Heart left ventricle (tissue), 16 donors: ENCODE results near the gene ACSS1. TPM values are rescaled to one million over a fixed set of nuclear protein-coding genes. Genes with fewer than 3 reads are reported as not detected.

Experiments
- ATAC-seq, 4 donors: fragments of 200-7000 bp; cut with Tn5 transposase; one replicate each; pipeline ENCODE4 v1.9.1; 2020 to 2022; ENCODE audit warnings: moderate library complexity in 4 of 4, mild to moderate bottlenecking in 3 of 4, moderate number of reproducible peaks in 1 of 4
- DNase-seq, 5 donors: peaks; one replicate each; pipeline ENCODE4 v3.0.0-alpha.2; 2020
- H3K27ac ChIP-seq, 12 donors: fragments of 200-600 bp; sonication (generic) in 4 of 12; one replicate each; pipeline versions ENCODE4 v1.5.0 to v1.8.0; 2016 to 2022; ENCODE audit warnings: mild to moderate bottlenecking in 2 of 12
- H3K27me3 ChIP-seq, 9 donors: fragments of 200-600 bp; sonication (generic) in 2 of 9; one replicate each; pipeline versions ENCODE4 v1.5.1 to v1.8.0; 2016 to 2022; ENCODE audit warnings: mild to moderate bottlenecking in 3 of 9
- H3K36me3 ChIP-seq, 9 donors: fragments of 200-600 bp; sonication (generic) in 2 of 9; one replicate each; pipeline versions ENCODE4 v1.5.0 to v1.8.0; 2018 to 2022; ENCODE audit warnings: mild to moderate bottlenecking in 2 of 9
- H3K4me1 ChIP-seq, 12 donors: fragments of 200-600 bp; sonication (generic) in 4 of 12; one replicate each; pipeline versions ENCODE4 v1.5.0 to v1.8.0; 2016 to 2022; ENCODE audit warnings: mild to moderate bottlenecking in 3 of 12
- H3K4me3 ChIP-seq, 12 donors: fragments of 200-600 bp; sonication (generic) in 4 of 12; one replicate each; pipeline versions ENCODE4 v1.5.0 to v1.8.0; 2017 to 2022; ENCODE audit warnings: mild to moderate bottlenecking in 9 of 12, moderate library complexity in 4 of 12
- H3K9me3 ChIP-seq, 12 donors: fragments of 200-600 bp; sonication (generic) in 4 of 12; one replicate each; pipeline versions ENCODE4 v1.5.0 to v1.8.0; 2016 to 2022; ENCODE audit warnings: mild to moderate bottlenecking in 1 of 12
- POLR2A ChIP-seq, 2 donors: fragments of 450-650 bp; IDR thresholded peaks; one replicate each; pipeline ENCODE4 v1.6.1; 2017; ENCODE audit warnings: antibody characterized with exemption in 2 of 2, mild to moderate bottlenecking in 2 of 2, moderate library complexity in 2 of 2
- WGBS, 4 donors: extraction: QIAGEN DNeasy Blood & Tissue Kit in 2 of 4; methylation state at CpG; one replicate each; pipeline versions ENCODE4 v1.1.5 to v1.1.7; 2013 to 2018; 5-methylcytosine and 5-hydroxymethylcytosine counted together
- intact Hi-C, 10 donors: fragments of 100-400 bp; cut with DNase I; formaldehyde crosslinking; loops; one replicate each; pipeline versions ENCODE4 v1.11.1 to v1.14.2; 2022
- polyA plus RNA-seq, 2 donors: library from polyadenylated mRNA; stranded (reverse); fragments of 200-250 nt; gene quantifications; one replicate each; pipeline ENCODE4 v1.2.3, GENCODE V29; 2013
- total RNA-seq, 9 donors: library from RNA; depleted of rRNA in 2 of 9; stranded (reverse); fragments of >200 nt in 2 of 9; fragmentation: NEBNext Ultra II Directional in 3 of 9; extraction: Animal tissue kit (Norgen Biotek cat#: 25700) in 3 of 9; gene quantifications; one replicate each; pipeline versions ENCODE4 v1.1.0 to v1.2.4, GENCODE V29; 2016 to 2023
- TF ChIP-seq, protein P1 (sequence below), 12 donors: fragments of 200-600 bp; sonication (generic) in 4 of 12; IDR thresholded peaks; one replicate each; pipeline versions ENCODE4 v1.5.0 to v1.8.0; 2018 to 2022; ENCODE audit warnings: antibody characterized with exemption in 12 of 12, mild to moderate bottlenecking in 5 of 12
- donor health status: ischemic (EF 13 %, LVEDD 7.1; RV severe dilation, severe dysfunction).
- donor health status: healthy with polysubstance abuse.
- donor health status: DM: no; HTN: yes; CAD: no.
- donor health status: DM: no; HTN: no; CAD: no.
- donor health status: ischemic (EF 25% LVEDD 6.9; RV normal size, moderate dysfunction).
- donor health status: ischemic (EF 25% LVEDD 5.7; RV mildly dilated, moderate dysfunction).
- donor health status: healthy.
- donor health status: DM: yes; HTN: yes; CAD: no.
- donor health status: ischemic (EF 35%, LVEDD 5.7; RV mildly dilated, moderate dysfunction).
- donor health status: nonischemic (EF 11% LVEDD 7.7; RV severe dilation, severe dysfunction).
- donor health status: DM: yes; HTN: yes; CAD: no.
- donor health status: PGD.
- donor health status: ischemic (EF 29% LVEDD 5.4; RV normal size, mild dysfunction).
- donor health status: nonischemic (EF 23%, LVEDD 6.1; RV moderate dilation, normal function).

The ACSS1 gene
- total and polyA plus RNA-seq, 11 donors, result 43.5 to 177 (median 81.4) TPM

DNA sequence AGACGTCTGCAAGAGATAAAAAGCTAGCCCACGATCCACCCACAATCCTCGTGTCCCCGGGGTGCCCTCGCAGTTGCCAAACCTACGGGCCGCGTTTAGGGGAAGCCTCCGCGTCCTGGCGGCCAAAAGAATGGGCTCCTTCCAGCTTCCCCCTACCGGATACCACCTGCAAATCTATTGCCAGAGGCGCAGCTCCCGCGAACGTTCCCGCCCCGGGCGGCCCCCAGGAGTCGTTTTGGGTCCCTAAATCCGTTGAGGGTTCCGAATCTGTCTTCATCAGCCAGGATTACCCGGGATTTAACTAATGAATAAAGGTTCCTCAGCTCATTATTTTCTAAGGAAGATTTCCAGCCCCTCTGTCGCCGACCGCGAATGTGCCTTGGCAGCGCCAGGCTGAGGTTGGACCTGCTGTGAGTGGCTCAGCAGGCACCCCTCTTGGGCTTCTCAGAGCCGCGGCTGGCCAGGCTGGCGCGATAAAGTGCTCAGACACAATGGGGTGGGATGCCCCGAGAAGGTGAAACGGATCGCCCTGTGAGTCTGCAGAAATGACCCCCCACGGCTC lies 26.8 kb upstream of the ACSS1 start:
- WGBS, 4 donors, result 3 to 5% (median 3%) methylated on average over 22 to 36 of the region's 36 CpGs

DNA sequence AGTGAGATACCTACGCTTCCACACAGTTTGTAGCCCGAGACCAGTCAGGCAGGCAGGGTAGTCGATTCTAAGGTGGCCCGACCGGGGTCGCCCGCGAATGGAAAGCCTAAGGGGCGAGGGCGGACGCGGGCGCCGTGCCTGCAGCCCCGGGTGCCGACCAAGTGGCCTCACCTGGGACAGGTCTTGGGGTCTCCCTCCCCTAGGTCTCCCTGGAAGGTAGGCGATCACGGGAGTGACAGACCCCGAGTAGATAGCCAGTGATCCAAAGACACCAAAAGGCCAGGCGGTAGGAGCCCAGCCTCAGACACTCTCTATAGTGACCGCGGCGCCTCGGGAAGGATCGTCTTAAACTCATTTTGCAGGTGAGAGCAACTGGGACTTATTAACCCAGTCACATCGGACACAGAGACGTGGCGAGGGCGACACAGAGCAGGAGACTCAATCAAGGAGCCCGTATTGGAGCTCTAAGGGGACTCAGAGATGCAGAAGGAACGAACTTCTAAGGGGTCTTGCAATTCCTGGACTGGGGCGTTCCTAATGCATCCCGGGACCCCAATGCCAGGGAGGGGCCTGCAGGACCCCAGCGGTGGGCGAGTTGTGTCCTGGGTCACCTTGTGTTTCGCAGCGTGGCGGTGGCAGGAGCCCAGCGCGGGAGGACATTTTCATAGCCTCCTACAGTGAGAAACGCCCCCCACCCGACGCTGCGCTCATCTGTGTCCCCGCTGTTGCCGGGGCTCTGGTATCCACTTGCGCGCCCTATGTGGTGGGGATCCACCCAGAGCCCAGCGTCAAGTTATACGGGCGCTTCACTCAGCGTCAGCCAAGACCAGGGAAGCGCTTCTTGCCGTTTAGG lies 26.1 kb upstream of the ACSS1 start:
- TF ChIP-seq, protein P1, sequence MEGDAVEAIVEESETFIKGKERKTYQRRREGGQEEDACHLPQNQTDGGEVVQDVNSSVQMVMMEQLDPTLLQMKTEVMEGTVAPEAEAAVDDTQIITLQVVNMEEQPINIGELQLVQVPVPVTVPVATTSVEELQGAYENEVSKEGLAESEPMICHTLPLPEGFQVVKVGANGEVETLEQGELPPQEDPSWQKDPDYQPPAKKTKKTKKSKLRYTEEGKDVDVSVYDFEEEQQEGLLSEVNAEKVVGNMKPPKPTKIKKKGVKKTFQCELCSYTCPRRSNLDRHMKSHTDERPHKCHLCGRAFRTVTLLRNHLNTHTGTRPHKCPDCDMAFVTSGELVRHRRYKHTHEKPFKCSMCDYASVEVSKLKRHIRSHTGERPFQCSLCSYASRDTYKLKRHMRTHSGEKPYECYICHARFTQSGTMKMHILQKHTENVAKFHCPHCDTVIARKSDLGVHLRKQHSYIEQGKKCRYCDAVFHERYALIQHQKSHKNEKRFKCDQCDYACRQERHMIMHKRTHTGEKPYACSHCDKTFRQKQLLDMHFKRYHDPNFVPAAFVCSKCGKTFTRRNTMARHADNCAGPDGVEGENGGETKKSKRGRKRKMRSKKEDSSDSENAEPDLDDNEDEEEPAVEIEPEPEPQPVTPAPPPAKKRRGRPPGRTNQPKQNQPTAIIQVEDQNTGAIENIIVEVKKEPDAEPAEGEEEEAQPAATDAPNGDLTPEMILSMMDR (IDR thresholded peaks at IDR 0.05), result peak in 5 of 12 donors; percentile 28 to 52 (median 47)
- TF ChIP-seq POLR2A (IDR thresholded peaks at IDR 0.05), result no peak
- H3K27ac ChIP-seq, result no peak overlapping the region
- WGBS, 4 donors, result 6 to 14% (median 8%) methylated on average over 22 to 54 of the region's 54 CpGs
- H3K36me3 ChIP-seq, result no peaks in the 10 kb centered on the region
- peak overlapping the region in 1 of 12 donors; percentile 3 for H3K4me3 ChIP-seq
- peaks cover 47 to 96% (median 68%) of the 10 kb centered on the region in 9 donors for H3K27me3 ChIP-seq
- DNase-seq (no peak), ATAC-seq (peak in 2 of 4 donors; percentile 41 to 64)
- H3K4me1 ChIP-seq, result peaks cover 0 to 35% (median 19%) of the 10 kb centered on the region in 12 donors
- no peaks in the 10 kb centered on the region for H3K9me3 ChIP-seq
- intact Hi-C loops, result loop anchor here in 4 of 10 donors (5.0 kb wide), 2 partner anchors 93 to 163 kb away; partner anchors contain the start of gene PYGB (in 1 of the 4)

More for the DNA sequence above, 26.8 kb upstream of the ACSS1 start:
- Histone ChIP-seq H3K27me3 (peaks cover 47 to 89% (median 68%) of the 10 kb centered on the region in 9 donors), H3K4me1 (peaks cover 0 to 35% (median 19%) of the 10 kb centered on the region in 12 donors), H3K36me3 (no peaks in the 10 kb centered on the region), H3K4me3 (no peak overlapping the region), H3K27ac (no peak overlapping the region), H3K9me3 (no peaks in the 10 kb centered on the region)
- no peak for ATAC-seq
- TF ChIP-seq, protein P1 (IDR thresholded peaks at IDR 0.05), result no peak
- no peak for TF ChIP-seq POLR2A (IDR thresholded peaks at IDR 0.05)
- no peak for DNase-seq
- intact Hi-C loops, result loop anchor here in 4 of 10 donors (5.0 kb wide), 2 partner anchors 93 to 163 kb away; partner anchors contain the start of gene PYGB (in 1 of the 4)

DNA sequence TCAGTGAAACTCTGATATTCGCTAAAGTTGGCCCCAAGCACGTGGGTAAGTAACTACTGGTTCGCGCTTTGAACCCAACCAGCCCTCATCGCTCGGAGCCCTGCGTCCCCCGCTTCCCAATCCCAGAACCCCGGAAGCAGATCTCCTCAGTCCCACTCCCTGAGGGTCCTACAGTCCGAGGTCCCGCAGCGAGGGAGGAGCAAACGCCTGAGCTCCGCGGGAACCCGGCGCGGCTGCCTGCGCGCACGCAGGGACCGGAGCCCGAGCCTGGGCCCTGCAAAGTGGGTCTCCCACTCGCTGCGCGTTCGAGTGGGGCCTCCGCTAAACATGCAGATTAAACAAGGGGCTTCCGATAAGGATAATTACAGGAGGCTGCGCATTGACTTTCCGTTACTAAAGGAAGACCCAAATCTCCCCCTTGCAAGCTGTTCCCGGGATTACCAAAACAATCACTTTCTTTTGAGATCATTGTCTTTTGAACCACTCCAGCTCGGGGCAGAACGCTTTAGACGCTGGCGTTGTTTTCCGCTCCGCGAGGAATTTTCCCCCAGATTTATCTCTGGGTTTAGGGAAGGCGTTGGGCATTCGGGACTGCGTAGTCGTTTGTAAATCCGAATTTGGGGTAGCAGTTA lies 25.3 kb upstream of the ACSS1 start:
- TF ChIP-seq, protein P1 (IDR thresholded peaks at IDR 0.05), result no peak
- no peak for TF ChIP-seq POLR2A (IDR thresholded peaks at IDR 0.05)
- WGBS, 4 donors, result 3 to 5% (median 4%) methylated on average over 39 to 44 of the region's 44 CpGs
- Histone ChIP-seq H3K27me3 (peaks cover 47 to 98% (median 68%) of the 10 kb centered on the region in 9 donors), H3K9me3 (no peaks in the 10 kb centered on the region), H3K4me3 (peak overlapping the region in 1 of 12 donors; percentile 3), H3K4me1 (peaks cover 0 to 35% (median 19%) of the 10 kb centered on the region in 12 donors), H3K36me3 (no peaks in the 10 kb centered on the region), H3K27ac (no peak overlapping the region)
- intact Hi-C loops, result loop anchor here in 4 of 10 donors (5.0 kb wide), 2 partner anchors 94 to 164 kb away; partner anchors contain the start of gene PYGB (in 1 of the 4)
- ATAC-seq, result no peak
- no peak for DNase-seq
